ENCODE measurements around the gene THSD7A.

GRCh38 chr7:11557627-11558026 is 274.4 kb downstream of the THSD7A start:
- TF ChIP-seq JDP2 (CRISPR knock-in tag; IDR thresholded peaks at IDR 0.05; ENCODE audit: borderline replicate concordance) = no peak
- no peak for TF ChIP-seq NFIC (IDR thresholded peaks at IDR 0.05; ENCODE audit: low read length)
- no peak for TF ChIP-seq TCF12 (IDR thresholded peaks at IDR 0.05)
- TF ChIP-seq TCF12 (CRISPR knock-in tag; IDR thresholded peaks at IDR 0.05) = no peak
- TF ChIP-seq, protein P1, sequence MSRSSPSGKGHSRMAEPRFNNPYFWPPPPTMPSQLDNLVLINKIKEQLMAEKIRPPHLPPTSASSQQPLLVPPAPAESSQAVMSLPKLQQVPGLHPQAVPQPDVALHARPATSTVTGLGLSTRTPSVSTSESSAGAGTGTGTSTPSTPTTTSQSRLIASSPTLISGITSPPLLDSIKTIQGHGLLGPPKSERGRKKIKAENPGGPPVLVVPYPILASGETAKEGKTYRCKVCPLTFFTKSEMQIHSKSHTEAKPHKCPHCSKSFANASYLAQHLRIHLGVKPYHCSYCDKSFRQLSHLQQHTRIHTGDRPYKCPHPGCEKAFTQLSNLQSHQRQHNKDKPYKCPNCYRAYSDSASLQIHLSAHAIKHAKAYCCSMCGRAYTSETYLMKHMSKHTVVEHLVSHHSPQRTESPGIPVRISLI (CRISPR knock-in tag; IDR thresholded peaks at IDR 0.05; ENCODE audit: borderline replicate concordance) = no peak
- no peak for TF ChIP-seq MYNN (CRISPR knock-in tag; IDR thresholded peaks at IDR 0.05; ENCODE audit: low read depth)
- no peak for TF ChIP-seq KDM5A (IDR thresholded peaks at IDR 0.05; ENCODE audit: borderline replicate concordance, low read length)
- TF ChIP-seq STAG1 (CRISPR knock-in tag; IDR thresholded peaks at IDR 0.05) = 0 out of 2 replicates have a peak, but pooled peaks have one; percentile 4
- TF ChIP-seq POLR2A (IDR thresholded peaks at IDR 0.05; ENCODE audit: insufficient read depth in 1 of 2, low read depth in 2 of 2, low read length in 2 of 2) = no peak
